Endothelial cell of umbilical vein (primary cell): ENCODE measurements around the gene ETS1. TPM values are rescaled to one million over a fixed set of nuclear protein-coding genes. Genes with fewer than 3 reads are reported as not detected.

Experiments
- BruUV-seq: library from RNA; stranded (reverse); fragments of 400-500 nt; replicated peaks from 2 replicates; lab custom pipeline; 2021; lab: Mats Ljungman, UMichigan
- CTCF ChIA-PET: fragments of 300-600, 350-600 bp; sonication (Branson Sonifier 250); formaldehyde crosslinking; loops from one replicate; lab custom pipeline; 2021; ENCODE audit warnings: antibody characterized with exemption, inconsistent platforms; lab: Charles Lee
- POLR2A ChIA-PET: fragments of 300-600, 350-600 bp; sonication (Branson Sonifier 250); formaldehyde crosslinking; loops from one replicate; lab custom pipeline; 2021; ENCODE audit warnings: antibody characterized with exemption, inconsistent platforms; lab: Charles Lee
- DNase-seq: peaks from one replicate; pipeline ENCODE4 v3.0.0-alpha.2; 2011; ENCODE audit warnings: low read depth, low spot score
- FAIRE-seq: peaks from 2 replicates; lab custom pipeline; 2011; peaks lifted over from hg19 to GRCh38; lab: Jason Lieb, UNC
- H2AFZ ChIP-seq: 2 replicates; pipeline ENCODE4 v1.6.0; 2012; ENCODE audit warnings: low read depth, low read length, control low read depth, inconsistent platforms
- H3K27ac ChIP-seq: 2 replicates; pipeline ENCODE4 v1.5.1; 2011; ENCODE audit warnings: low read depth, mild to moderate bottlenecking, control low read depth, low read length, moderate library complexity; ENCODE audit not compliant: insufficient read depth
- H3K27me3 ChIP-seq, 2 experiments: 2 replicates each; pipeline versions ENCODE4 v1.6.0 to v1.6.1; 2011; ENCODE audit warnings: low read length in 2 of 2, mixed read lengths in 1 of 2; ENCODE audit not compliant: control insufficient read depth in 2 of 2, insufficient read depth in 2 of 2
- H3K36me3 ChIP-seq, 2 experiments: 2 replicates in 1 of 2; 3 replicates in 1 of 2; pipeline ENCODE4 v1.5.1; 2011; ENCODE audit warnings: low read length in 2 of 2, mild to moderate bottlenecking in 1 of 2, moderate library complexity in 1 of 2; ENCODE audit not compliant: control insufficient read depth in 2 of 2, insufficient read depth in 2 of 2; ENCODE audit errors: extremely low read depth in 1 of 2
- H3K4me1 ChIP-seq: 3 replicates; pipeline ENCODE4 v1.5.1; 2011; ENCODE audit warnings: mild to moderate bottlenecking, low read length; ENCODE audit not compliant: control insufficient read depth, insufficient read depth; ENCODE audit errors: extremely low read depth
- H3K4me2 ChIP-seq: 2 replicates; pipeline ENCODE4 v1.6.1; 2011; ENCODE audit warnings: low read length, control low read depth, mixed read lengths; ENCODE audit not compliant: insufficient read depth
- H3K4me3 ChIP-seq, 3 experiments: fragments of 200-600 bp in 1 of 3; sonication (generic), shearing (Covaris generic) in 1 of 3; replicated peaks in 1 of 3; 2 replicates each; pipeline ENCODE4 v1.5.1; 2011 to 2016; ENCODE audit warnings: control low read depth in 3 of 3, low read length in 3 of 3, mild to moderate bottlenecking in 2 of 3, inconsistent platforms in 1 of 3, low read depth in 1 of 3, moderate library complexity in 1 of 3; ENCODE audit not compliant: insufficient read depth in 1 of 3
- H3K79me2 ChIP-seq: 2 replicates; pipeline ENCODE4 v1.6.0; 2012; ENCODE audit warnings: low read length, inconsistent platforms; ENCODE audit not compliant: control insufficient read depth, insufficient read depth
- H3K9ac ChIP-seq: replicated peaks from 2 replicates; pipeline ENCODE3; 2011; ENCODE audit warnings: low read length, control low read depth; ENCODE audit not compliant: insufficient read depth; ENCODE audit errors: extremely low read depth
- H3K9me1 ChIP-seq: replicated peaks from 3 replicates; pipeline ENCODE4 v1.6.0; 2011; ENCODE audit warnings: mild to moderate bottlenecking, low read length; ENCODE audit not compliant: control insufficient read depth, insufficient read depth; ENCODE audit errors: extremely low read depth
- H3K9me3 ChIP-seq: replicated peaks from 2 replicates; pipeline ENCODE4 v1.5.1; 2012; ENCODE audit warnings: low read length, inconsistent platforms; ENCODE audit not compliant: control insufficient read depth, insufficient read depth
- H4K20me1 ChIP-seq: replicated peaks from 2 replicates; pipeline ENCODE3; 2011; ENCODE audit warnings: mild to moderate bottlenecking, low read length; ENCODE audit not compliant: control insufficient read depth, insufficient read depth; ENCODE audit errors: extremely low read depth
- EZH2 ChIP-seq: IDR thresholded peaks from 2 replicates; pipeline ENCODE4 v1.6.1; 2012; ENCODE audit warnings: borderline replicate concordance, low read depth, mild to moderate bottlenecking, moderate library complexity, low read length, inconsistent platforms; ENCODE audit not compliant: severe bottlenecking
- FOS ChIP-seq: IDR thresholded peaks from 2 replicates; pipeline ENCODE4 v1.6.1; 2011; ENCODE audit warnings: mild to moderate bottlenecking, low read length, moderate library complexity, borderline replicate concordance; ENCODE audit not compliant: insufficient read depth
- GATA2 ChIP-seq: IDR thresholded peaks from 2 replicates; pipeline ENCODE4 v1.7.0; 2011; ENCODE audit warnings: low read depth, mild to moderate bottlenecking, moderate library complexity, mixed read lengths, low read length; ENCODE audit not compliant: insufficient read length, insufficient read depth
- JUN ChIP-seq: IDR thresholded peaks from 2 replicates; pipeline ENCODE4 v1.6.1; 2011; ENCODE audit warnings: borderline replicate concordance, low read depth; ENCODE audit not compliant: insufficient read length, insufficient read depth
- MYC ChIP-seq: IDR thresholded peaks from one replicate; pipeline ENCODE4 v1.6.1; 2011; ENCODE audit warnings: mild to moderate bottlenecking, low read depth, low read length
- POLR2A ChIP-seq: IDR thresholded peaks from 2 replicates; pipeline ENCODE4 v1.6.1; 2012; ENCODE audit warnings: low read depth, mild to moderate bottlenecking, control low read depth, low read length
- POLR2AphosphoS5 ChIP-seq: IDR thresholded peaks from 2 replicates; pipeline ENCODE4 v1.6.1; 2012; ENCODE audit warnings: low read depth, mild to moderate bottlenecking, control low read depth, low read length, moderate library complexity; ENCODE audit not compliant: insufficient read depth
- dilution Hi-C: fragments of 300-500 bp; cut with MboI; formaldehyde crosslinking; loops from one replicate; pipeline ENCODE4 v1.15.0; 2019; ENCODE audit warnings: low sequenced_read_pairs; ENCODE audit not compliant: extremely low pct_ligation_motif_present
- intact Hi-C: fragments of 100-400 bp; cut with micrococcal nuclease; formaldehyde crosslinking; loops from one replicate; pipeline ENCODE4 v1.10.0; 2022
- polyA plus RNA-seq, 4 experiments: library from polyadenylated mRNA; depleted of rRNA in 3 of 4; stranded (reverse) in 3 of 4; unstranded in 1 of 4; fragments of >200 nt; gene quantifications; 2 replicates each; pipeline versions ENCODE4 v1.2.1 to v1.2.3, GENCODE V29; 2011 to 2012; ENCODE audit warnings: missing spikeins in 1 of 4
- total RNA-seq: library from RNA; stranded (reverse); gene quantifications from 2 replicates; pipeline ENCODE4 v1.2.3, GENCODE V29; 2021
- TF ChIP-seq, protein P1 (sequence below): IDR thresholded peaks from 2 replicates; pipeline ENCODE4 v1.6.1; 2011; ENCODE audit not compliant: insufficient read depth, insufficient read length
- TF ChIP-seq, protein P2 (sequence below), 2 donors: IDR thresholded peaks; 1 replicate in 1 of 2; 2 replicates in 1 of 2; pipeline ENCODE4 v1.5.1; 2011; ENCODE audit warnings: low read length in 2 of 2, mild to moderate bottlenecking in 2 of 2, moderate library complexity in 2 of 2, control low read depth in 1 of 2, inconsistent platforms in 1 of 2, low read depth in 1 of 2; ENCODE audit not compliant: insufficient read depth in 1 of 2; ENCODE audit errors: extremely low read depth in 1 of 2

ETS1 gene
- total and polyA plus RNA-seq, 2 donors (not counting 3 experiments of a cell fraction or from before 2014, with no cell fraction given), result 34.2 to 115 TPM

DNA sequence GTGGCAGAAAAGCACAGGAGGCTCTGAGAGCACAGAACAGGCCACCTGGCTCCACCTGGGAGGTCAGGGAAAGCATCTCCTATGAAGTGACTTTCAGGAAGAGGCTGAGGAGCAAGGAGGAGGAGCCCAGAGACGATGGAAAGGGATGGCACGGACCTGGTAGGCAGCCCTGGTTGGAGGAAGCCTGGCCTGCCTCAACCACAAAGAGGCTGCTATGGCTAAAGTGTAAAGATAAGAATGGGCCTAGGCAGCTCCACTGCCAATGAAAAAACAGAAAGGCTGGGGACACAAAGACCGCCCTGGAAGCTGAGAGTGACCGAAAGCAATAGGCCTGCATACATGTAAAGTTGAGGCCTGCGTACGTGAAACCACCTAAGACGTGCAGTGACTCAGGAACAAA lies 31.2 kb upstream of the ETS1 start:
- Histone ChIP-seq H3K9me3 (no peaks in the 10 kb centered on the region), H3K9me1 (no peaks in the 10 kb centered on the region), H3K9ac (no peak overlapping the region), H3K27me3 (peaks cover 0 to 11% of the 10 kb centered on the region in 2 experiments), H4K20me1 (no peaks in the 10 kb centered on the region), H2AFZ (no peak overlapping the region), H3K4me1 (no peaks in the 10 kb centered on the region), H3K4me2 (no peak overlapping the region), H3K79me2 (no peaks in the 10 kb centered on the region), H3K4me3 (no peak overlapping the region), H3K27ac (no peak overlapping the region), H3K36me3 (no peaks in the 10 kb centered on the region)
- intact Hi-C loops, result no loop called here
- dilution Hi-C loops, result no loop called here
- DNase-seq, result no peak
- FAIRE-seq, result no peak
- TF ChIP-seq POLR2A, result no peak
- TF ChIP-seq JUN, result no peak
- no peak for TF ChIP-seq FOS
- no peak for TF ChIP-seq GATA2
- no peak for TF ChIP-seq POLR2AphosphoS5
- no peak for TF ChIP-seq MYC
- TF ChIP-seq EZH2, result no peak
- TF ChIP-seq, protein P1, sequence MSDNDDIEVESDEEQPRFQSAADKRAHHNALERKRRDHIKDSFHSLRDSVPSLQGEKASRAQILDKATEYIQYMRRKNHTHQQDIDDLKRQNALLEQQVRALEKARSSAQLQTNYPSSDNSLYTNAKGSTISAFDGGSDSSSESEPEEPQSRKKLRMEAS, result no peak
- TF ChIP-seq, protein P2, sequence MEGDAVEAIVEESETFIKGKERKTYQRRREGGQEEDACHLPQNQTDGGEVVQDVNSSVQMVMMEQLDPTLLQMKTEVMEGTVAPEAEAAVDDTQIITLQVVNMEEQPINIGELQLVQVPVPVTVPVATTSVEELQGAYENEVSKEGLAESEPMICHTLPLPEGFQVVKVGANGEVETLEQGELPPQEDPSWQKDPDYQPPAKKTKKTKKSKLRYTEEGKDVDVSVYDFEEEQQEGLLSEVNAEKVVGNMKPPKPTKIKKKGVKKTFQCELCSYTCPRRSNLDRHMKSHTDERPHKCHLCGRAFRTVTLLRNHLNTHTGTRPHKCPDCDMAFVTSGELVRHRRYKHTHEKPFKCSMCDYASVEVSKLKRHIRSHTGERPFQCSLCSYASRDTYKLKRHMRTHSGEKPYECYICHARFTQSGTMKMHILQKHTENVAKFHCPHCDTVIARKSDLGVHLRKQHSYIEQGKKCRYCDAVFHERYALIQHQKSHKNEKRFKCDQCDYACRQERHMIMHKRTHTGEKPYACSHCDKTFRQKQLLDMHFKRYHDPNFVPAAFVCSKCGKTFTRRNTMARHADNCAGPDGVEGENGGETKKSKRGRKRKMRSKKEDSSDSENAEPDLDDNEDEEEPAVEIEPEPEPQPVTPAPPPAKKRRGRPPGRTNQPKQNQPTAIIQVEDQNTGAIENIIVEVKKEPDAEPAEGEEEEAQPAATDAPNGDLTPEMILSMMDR (IDR thresholded peaks at IDR 0.05; ENCODE audit: extremely low read depth in 1 of 2, insufficient read depth in 1 of 2, low read depth in 1 of 2, low read length in 2 of 2), result no peak
- ChIA-PET CTCF (interaction anchor here (1.6 to 2.7 kb wide), 2 partner anchors 12 to 13 kb away, joined by 3 to 8 read pairs; no protein-coding TSS in a partner anchor), POLR2A (no interaction called here)
- BruUV-seq, result no TSS peak
